Hippocampal formation (tissue), 2 donors: ENCODE data around the gene GPR107.

Source experiments
- DNase-seq, 2 donors: peaks; one replicate each; lab custom pipeline; 2025; lab: John Stamatoyannopoulos, UW

The GPR107 gene

DNA sequence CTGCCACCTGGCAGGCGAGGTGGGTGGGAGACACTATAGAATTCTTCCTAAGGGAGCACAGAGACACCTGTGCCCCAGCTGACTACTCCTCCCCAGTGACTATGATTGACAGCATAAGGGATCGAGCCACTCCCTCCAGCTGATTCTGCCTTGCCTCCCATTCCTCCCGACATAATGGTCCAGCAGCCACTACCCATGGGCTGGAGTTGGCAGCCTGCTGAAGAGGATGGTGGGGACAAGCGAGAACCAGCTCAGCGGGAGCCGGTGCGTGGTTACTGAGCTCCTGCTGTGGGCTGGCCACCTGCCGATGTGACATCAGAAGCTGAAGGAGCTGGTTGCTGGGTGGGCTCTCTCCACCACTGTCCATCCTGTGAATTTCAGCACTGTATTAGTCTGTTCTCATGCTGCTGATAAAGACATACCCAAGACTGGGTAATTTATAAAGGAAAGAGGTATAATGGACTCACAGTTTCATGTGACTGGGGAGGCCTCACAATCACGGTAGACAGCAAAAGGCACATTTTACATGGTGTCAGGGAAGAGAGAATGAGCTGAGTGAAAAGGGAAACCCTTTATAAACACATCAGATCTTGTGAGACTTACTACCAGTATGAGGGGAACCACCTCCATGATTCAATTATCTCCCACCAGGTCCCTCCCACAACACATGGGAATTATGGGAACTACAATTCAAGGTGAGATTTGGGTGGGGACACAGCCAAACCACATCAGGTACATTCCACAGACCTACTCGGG is 106.4 kb downstream of the GPR107 start:
- no peak for DNase-seq

DNA sequence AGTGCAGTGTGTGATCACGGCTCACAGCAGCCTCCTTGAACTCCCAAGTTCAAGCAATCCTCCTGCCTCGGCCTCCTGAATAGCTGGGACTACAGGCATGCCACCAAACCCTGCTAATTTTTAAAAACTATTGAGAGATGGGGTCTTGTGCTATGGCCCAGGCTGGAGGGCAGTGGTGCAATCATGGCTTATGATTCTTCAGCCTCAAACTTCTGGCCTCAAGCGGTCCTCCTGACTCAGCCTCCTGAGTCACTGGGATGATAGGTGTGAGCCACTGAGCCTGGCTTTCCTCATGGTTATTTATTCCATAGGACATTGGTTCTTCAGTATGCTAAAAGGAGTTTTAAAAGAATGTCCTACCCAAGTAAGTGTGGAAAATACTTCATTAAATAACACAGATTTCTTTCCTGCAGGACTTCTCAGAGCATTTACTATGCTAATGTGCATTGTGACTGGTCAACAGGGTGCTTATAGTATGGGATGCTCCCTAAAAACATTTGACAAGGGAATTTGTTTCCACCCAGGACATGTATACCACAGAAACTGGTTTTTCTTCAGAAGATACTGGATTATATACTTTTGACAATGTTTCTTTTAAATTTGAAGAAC is 107.3 kb downstream of the GPR107 start:
- no peak for DNase-seq

- DNase-seq: no peak
Observed at GRCh38 chr9:130165579-130165978, 111.9 kb downstream of the GPR107 start.

DNA sequence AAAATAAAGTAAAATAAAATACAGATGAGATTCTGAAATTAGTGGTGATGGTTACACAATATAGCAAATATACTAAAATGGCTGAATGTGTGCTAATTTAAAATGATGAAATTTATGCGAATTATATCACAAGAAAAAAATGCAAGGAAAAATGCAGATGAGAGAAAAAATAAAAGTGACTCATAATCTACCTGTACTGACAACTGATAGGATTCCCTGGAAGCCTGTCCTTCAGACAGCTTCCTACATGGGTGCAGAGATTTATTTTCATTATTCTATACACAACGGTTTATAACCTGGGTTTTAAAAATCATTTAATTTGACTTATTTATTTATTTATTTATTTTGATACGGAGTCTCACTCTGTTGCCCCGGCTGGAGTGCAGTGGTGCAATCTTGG is 112.7 kb downstream of the GPR107 start:
- DNase-seq: no peak

DNA sequence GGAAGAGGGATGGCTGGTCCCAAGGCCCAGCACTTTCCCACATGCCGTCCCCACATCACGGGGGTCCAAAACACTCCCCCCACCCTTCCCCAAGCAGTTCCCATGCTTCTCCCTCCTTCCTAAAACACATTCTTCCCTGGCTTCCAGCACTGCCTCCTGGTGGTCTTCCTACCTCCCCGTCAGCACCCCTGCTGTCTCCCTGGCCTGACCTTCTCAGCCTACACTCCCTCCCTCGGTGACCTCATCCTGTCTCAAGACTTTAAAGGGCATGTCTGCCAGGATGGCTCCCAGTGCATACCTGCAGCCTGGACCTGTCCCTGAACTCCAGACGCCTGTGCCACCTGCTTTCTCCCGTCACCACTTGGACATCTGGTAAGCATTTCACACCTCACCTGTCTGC is 114.2 kb downstream of the GPR107 start:
- no peak for DNase-seq

DNA sequence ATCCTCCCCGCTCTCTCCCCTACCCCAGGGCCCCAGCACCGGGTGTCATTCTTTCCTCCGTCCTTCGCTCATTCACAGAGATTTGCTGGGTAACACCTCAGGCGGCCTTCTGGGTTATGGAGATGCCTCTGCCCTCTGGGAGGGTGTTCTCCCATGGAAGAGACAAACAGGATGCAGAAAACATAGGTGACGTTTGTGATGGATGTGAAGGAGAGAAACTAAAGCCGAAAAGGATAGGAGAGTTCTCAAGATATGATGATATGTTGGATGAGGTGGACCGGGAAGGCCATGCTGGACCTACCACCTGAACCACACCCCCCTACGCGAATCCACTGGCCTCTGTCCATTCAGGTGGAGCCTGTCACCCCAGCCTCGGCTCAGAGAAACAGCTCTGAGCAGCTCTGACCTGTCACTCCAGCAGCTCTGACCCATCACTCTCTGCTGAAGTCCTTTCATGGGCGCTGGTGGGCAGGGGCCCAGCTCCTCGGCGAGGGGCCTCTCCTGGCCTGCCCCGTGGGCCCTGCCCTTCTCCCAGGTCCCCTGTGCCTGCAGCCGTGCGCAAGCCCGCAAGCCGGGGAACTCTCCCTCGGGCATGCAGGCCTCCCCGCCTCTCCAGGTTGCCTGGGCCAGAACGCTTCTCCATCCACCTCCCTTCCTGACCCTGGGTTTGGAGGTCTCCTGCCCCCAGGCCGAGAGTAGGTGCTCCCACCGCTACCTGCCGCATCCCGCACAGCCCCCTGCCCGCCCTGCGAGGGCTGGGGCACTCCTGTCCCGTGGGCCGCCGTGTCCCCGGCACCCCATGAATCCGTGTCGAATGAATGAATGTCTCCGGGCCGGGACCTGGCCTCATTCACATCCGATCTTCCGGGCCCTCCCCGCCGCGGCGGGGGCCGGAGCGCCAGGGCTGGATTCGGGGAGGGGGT is 117.8 kb downstream of the GPR107 start:
- no peak for DNase-seq

- peak; percentile 70 to 77 for DNase-seq
Observed at GRCh38 chr9:130172161-130172857, 118.6 kb downstream of the GPR107 start, which contains the start of gene NCS1. TSS of gene NCS1 (plus strand) at chr9:130172404. CDS start at chr9:130172664, 260 bp downstream.

DNA sequence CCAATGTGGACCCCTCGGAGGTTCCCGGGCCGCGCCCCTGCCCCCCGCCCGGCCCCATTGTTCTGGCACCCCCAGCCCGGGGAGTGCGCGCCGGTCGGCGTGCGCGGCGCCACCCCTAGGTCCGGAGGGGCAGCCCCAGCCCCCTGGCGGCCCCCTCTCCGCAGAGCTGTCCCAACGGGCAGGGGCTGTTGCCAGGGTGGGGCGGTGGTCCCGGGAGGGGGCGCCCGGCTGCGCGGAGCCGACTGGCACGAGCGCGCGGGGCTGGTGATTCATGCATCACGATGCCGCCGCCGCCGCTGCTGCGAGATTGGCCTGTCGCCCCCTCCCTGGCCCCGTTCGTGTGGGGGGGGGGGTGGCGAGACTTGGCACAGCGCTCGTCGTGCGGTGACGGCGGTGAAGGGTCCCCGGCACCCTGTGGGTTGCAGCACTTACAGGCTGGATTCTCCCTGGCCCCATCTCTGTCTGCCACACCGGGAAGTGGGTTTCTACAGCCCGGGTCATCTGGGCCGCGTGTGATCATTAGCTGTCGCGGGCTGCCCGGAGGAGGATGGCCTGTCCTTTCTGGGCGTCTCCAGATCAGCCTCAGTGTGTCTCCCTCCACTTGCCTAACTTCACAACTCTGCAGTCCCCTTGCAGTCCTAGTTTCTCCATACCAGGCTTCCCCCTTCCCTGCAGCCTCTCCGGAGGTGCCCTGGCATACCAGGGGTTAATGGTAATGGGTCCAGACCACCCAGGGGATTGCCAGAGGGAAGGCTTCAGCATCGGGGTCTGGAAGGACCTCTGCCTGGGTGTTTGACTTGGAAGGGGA is 119.4 kb downstream of the GPR107 start:
- DNase-seq: no peak

GRCh38 chr9:130173666-130173983 is 119.9 kb downstream of the GPR107 start:
- DNase-seq: no peak

- DNase-seq: no peak
Observed at GRCh38 chr9:130174025-130174424, 120.3 kb downstream of the GPR107 start.

DNA sequence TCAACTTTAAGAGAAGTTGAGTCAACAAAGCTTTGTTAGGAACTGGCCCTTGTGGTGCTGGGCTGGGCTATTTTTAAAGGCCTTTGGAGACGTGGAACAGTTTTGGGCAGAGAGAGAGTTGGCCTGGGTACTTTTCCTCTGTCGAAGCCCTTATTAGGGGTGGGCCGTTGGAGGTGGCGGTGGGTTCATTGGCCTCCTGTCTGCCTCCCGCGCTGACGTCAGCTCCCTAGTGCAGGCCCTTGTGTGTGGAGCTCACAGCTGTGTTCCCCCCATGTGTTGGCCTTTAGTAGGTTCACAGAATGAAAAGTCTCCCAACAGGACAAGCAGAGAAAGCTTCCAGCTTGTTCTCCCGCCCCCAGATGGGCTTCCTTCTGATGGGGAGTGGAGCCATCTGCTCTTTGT is 121.2 kb downstream of the GPR107 start:
- DNase-seq: no peak

- no peak for DNase-seq
Observed at GRCh38 chr9:130175355-130175754, 121.6 kb downstream of the GPR107 start.

DNA sequence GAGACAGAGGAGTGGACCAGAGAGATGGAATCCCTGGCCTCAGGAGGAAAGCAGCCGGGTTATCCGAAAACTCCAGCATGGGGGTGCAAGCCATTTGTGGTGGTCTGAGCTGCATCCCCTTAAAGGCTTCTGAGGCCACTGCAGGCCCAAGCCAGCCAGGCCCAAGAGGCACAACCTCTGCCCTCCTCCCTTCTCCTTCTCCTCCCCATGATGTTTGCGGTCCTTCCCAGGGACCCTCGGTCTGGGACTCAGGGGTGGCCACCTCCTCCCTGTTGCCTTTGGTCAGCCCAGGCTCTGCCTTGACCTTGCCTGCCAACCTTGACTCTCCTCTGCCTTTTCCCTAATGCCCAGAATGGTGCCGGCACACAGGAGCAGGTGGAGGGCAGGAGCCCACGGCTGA is 123.1 kb downstream of the GPR107 start:
- DNase-seq: no peak

DNA sequence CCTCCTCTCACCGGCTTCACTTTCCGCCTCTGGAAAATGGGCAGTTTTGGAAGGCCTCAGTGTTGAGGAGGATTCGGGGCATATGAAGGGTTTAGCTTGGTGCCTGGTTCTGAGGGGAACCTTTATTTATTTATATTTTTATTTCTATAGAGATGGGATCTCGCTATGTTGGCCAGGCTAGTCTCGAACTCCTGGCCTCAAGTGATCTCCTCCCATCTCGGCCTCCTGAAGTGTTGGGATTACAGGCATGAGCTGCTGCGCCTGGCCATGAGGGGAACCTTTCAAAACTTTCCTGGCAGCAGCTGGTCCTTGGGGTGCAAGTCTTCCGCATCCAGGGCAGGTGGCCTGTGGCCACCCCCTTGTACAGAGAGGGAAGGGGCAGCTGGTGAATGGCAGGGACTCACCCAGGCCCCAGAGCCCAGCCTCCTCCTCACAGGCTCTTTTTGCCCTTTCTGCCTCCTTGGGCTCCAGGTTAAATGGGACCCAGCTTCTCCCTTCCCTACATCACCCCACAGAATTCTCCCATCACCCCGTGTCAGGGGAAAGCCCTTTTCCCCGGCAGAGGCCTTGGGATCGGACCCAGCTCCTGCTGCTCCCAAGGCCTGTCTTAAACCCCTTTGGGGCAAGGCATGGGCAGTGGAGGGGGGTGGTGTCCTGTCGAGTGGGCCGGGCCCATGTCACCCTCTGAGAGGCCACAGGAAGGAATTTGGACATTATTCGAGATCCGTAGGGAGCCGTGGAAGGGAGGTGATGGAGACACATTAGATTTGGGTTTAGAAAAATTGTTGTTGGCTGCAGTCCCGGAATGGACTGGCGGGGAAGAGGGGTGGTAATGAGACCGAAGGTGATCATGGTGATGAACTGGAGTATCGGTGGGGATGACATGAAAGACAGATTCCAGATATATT is 124.4 kb downstream of the GPR107 start:
- no peak for DNase-seq

DNA sequence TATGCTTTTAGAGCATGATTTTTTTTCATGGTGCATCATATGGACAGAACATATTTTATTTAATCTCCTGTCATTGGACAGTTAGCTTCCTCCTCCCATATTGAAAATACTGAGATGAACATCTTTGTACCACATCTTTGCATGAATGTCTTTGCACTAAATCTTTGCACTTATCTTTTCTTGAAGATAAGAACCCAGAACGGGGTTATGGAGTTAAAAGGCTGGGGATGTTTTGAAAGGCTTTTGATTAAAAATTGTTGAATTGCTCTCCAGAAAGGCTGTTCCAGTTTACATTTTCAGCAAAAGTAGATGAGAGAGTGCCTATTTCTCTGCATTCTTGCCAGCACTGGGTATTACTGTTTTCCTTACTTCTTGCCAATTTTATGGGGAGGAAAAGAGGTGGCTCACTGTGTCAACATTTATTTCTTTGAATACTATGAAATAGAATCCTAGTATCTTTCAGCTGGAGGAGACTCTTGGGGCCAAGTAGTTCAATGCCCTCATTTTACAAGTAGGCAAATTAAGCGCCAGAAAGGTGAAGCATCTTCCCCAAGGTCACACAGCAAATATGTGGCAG is 125.7 kb downstream of the GPR107 start:
- no peak for DNase-seq

- DNase-seq: no peak
Observed at GRCh38 chr9:130180516-130180915, 126.8 kb downstream of the GPR107 start.

GRCh38 chr9:130181678-130182380 is 128.1 kb downstream of the GPR107 start:
- no peak for DNase-seq

DNA sequence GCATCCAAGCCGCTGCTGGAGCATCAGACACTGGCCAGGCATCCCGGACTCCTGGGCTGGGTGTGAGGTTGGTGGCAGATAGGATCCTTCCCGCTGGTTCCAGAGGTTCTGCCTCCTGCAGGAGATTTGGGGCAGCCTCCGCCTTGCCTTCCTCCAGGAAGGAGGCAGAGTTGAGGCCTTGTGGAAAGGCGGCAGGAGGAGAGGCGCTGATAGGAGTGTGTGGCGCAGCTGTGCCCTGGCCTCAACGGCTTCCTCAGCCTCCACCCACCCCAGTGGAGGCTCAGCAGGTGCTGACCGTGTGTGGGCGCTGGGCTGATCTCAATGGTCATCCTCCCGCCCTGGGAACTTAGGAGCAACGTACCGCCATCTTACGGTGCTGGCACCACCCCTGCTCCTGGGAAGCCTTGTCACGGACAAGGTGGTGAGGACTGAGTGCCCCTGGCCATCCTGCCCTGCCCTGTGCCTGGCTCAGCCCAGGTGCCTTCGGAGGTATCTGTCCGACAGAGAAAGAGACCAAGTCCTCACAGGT is 128.7 kb downstream of the GPR107 start:
- DNase-seq: no peak
